Kidney capillary endothelial cell (primary cell): ENCODE measurements around the gene AGBL4.

Experiments used
- DNase-seq: peaks from one replicate; pipeline ENCODE4 v3.0.0-alpha.2; 2018; ENCODE audit warnings: low spot score

Gene AGBL4

DNA sequence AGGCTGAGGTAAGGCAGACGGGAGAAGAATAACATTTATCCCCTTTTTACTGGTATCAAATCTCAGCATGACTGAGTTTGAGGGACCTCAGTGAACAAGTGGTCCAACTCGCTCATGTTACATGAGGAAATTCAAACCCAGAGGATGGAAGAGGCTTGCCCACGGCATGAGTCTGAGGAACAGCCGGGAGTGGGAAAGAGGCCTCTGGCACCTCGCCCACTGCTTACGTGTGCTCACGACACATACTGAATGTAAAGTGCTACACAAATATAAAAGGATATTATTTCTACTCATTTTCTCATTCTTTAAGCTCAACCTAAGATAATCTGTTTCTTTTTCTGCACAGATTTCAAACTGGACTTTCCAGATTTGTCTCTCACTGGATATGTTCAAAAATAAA, 1261.8 kb downstream of the AGBL4 start:
- DNase-seq, result no peak

DNA sequence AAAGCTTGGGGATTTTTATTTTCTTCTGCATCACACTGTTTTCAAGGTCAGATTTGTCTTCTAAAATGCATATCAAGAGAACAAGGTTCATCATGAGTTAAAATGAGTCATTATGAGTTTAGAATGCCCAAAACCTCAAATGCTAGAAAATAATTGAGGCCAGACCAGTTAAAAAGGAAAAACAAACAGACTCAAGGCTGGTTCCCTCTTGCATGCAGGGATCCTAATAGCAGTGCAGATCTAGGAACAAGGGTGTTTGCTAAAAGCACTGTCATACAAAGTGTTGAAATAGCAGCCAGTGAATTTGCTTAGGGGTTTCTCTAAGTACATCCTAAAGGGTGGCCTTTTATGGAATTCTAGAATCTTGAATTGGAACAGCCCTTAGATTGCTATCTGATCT, 1262.3 kb downstream of the AGBL4 start:
- no peak for DNase-seq

DNA sequence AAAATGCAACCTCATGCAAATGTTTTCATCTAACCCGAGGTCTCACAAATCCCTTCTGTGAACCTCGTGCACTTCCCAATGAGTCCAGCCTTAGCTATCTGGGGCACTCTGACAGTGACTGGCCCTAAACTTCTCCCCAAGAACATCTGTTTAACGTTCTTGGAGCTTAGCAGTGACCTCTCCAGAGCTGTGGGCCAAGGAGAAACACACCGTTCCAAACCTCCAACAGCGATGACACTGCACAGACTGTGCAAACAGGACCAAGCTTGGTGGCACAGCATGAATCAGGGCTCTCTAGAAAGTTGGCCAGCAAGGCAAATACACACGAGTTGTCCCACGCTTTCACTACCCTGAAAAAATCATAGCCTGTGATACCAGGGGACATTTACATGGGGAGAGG, 1262.9 kb downstream of the AGBL4 start:
- no peak for DNase-seq

- no peak for DNase-seq
Measured at GRCh38 chr1:48758976-48759375, 1264.8 kb downstream of the AGBL4 start.

DNA sequence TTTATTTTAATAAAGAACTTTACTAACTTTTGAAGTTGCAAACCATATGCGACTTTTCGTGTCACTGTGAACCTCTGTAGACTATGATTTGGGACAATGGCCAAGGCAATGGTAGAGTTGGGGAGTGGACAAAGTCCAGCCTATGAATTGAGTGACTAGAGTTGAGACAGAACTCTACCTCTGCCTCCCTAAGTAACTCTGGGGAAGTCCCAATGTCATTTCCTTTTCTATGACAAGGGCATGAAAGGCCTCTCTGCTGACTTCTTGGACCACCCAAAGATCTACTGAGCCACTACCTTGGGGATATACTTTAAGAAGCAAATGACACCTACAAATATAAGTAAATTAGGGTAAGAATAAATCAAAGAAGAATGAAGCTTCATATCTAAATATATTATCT, 1266.4 kb downstream of the AGBL4 start:
- DNase-seq, result no peak

DNA sequence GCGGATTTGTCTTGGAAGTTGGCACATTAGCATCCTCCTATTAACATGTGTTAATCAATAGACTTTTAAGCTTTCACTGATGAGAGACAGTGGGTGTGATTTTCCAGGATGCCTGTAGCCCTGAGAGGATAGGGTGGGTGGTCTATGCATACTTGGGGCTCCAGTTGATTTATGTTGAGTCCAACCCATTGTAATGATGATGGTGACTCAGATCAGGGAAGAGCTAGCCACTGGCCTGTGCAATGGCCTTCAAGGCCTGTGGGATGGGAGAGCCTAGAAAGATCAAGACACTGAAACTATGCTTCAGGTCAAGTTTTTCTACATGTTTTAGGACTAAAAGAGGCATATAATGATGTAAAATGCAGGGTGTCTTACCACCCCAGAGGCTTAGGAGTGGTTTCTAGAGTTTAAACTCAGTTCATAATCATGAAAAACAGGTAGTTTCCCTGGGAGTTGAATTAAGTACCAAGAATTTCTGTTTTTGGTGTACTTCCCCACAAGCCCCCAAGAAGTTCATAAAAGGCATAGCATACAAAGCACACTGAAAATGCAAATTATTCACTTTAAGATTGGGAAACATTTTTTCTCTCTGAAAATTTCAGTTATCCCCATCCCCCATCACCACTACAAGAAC, 1267.0 kb downstream of the AGBL4 start:
- no peak for DNase-seq

GRCh38 chr1:48753293-48753692, 1270.5 kb downstream of the AGBL4 start:
- no peak for DNase-seq

DNA sequence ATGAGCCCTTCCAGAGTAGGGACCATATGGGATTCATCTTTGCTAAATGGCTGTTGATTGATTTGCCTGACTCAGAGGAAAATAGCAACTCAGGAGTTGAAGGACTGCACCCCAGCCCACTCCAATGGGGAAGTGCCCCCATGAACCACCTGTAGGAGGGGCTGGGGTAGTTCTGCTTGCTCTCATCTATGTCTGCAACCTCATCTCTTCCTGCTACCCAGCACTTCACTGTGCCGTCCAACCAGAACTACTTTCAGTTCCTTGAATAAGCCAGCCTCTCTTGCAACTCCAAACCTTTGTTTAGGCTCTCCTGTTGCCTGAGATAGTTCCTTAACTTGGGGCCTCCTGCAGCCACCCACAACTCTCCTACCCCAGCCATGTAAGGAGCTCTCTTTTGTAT, 1273.6 kb downstream of the AGBL4 start:
- DNase-seq, result no peak

GRCh38 chr1:48749068-48749467, 1274.7 kb downstream of the AGBL4 start:
- no peak for DNase-seq

DNA sequence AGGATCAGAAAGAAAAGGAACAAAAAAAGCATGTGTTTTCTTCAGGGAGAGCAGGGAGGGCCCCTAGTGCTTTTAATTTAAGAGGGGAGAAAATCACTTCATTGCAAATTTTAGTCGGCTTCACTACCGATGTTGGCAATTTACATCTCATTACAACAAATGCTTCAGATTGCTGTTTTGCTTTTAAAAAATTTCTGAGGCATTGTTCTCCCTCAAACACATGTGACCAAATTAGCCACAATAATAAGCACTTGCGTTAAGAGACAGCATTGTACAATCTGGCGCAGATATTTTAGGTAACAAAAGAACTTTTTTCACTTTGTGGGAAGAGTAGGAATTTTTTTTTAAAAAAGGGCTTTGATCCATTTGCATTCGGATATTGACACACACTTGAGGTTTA, 1276.8 kb downstream of the AGBL4 start:
- no peak for DNase-seq

DNA sequence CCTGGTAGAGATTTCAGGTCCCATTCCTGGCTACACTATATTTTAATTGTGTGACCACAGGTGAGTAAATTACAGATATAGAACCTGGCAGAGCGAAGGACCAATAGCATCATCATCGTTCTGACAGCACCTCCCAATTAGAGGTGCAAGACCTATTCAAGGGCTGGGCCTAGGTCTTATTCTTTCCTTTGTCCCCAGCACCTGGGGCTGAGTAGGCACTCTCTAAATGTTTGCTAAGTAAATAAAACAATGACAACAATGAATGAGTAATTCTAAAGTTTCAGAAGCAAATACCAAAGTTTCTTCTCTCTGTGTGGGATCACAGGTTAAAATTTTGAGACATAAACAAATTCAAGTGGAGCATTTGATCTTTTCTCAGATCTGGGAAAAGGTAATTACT, 1279.7 kb downstream of the AGBL4 start:
- DNase-seq, result no peak

DNA sequence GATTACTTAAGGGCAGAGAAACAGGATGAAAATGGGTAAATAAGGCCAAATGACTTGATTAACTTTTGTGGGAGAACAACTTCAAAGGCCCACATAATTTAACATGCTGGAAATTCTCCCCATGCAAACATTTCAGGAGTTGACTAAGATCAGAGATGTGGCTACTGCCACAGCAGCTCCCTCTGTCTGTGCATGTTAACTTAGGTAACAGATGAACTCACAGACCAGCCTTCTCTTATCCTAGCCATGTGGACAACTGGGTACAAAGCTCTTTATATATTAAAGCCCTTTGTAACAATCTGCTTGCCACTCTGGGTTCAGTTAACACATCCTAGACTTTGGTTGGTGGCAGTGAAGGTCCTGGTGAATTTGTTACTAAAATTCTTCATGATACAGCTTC, 1280.3 kb downstream of the AGBL4 start:
- no peak for DNase-seq

DNA sequence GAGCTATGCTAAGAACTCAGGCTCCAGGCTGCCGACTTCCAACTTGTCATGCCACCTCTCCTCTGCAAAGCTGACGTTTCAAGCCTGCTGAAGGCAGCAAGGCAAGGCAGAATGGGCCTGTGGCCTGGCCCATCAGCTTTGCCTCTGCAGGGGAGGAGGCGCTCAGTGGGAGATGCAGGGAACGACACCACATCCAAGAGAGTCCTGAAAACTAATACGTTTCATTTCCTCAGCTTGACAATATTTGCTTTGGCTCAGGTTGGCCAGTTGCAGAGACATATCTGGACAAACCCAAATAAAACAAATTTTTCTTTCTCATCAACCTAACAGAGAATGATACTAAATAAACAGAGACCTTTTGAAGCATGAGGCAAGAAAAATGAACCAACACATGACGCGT, 1282.4 kb downstream of the AGBL4 start:
- DNase-seq, result no peak

DNA sequence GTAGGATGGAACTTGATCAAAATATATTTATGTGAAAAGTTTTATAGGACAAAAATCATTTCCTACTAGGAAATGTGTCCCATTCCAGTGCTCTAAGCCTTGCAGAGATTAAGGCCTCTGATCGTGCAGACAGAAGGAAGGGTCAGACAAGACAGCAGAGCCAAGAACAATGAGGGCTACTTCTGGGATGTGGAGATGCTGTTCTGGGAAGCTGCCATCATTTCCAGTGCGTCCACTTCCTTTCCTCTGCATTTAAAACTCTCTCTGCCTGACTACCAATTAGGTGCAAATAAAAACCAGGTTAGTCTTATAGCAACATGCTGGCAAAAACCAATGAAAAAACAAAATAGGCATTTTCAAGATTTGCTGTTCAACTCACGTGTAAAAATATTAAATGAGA, 1283.1 kb downstream of the AGBL4 start:
- no peak for DNase-seq

GRCh38 chr1:48739091-48739490, 1284.7 kb downstream of the AGBL4 start:
- DNase-seq, result no peak

DNA sequence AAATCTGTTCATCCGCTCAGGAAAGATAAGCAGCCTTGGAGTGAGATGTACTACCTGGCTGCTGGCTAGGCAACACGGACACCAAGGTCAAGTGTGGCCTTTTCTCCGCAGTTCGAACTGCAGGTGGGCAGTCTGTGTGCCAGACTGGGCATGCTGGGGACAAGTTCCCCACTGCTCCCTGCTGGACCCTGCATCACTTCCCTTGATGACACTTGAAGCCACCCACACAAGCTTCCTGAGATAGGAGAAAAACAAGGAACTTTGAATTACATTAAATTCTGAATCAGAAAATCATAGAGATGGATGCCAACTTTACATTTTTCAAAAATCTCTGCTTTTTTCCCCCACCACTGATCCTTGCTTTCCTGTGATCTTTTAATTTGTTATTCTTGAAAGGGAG, 1285.4 kb downstream of the AGBL4 start:
- no peak for DNase-seq

- DNase-seq, result no peak
Measured at GRCh38 chr1:48735796-48736195, 1288.0 kb downstream of the AGBL4 start.

DNA sequence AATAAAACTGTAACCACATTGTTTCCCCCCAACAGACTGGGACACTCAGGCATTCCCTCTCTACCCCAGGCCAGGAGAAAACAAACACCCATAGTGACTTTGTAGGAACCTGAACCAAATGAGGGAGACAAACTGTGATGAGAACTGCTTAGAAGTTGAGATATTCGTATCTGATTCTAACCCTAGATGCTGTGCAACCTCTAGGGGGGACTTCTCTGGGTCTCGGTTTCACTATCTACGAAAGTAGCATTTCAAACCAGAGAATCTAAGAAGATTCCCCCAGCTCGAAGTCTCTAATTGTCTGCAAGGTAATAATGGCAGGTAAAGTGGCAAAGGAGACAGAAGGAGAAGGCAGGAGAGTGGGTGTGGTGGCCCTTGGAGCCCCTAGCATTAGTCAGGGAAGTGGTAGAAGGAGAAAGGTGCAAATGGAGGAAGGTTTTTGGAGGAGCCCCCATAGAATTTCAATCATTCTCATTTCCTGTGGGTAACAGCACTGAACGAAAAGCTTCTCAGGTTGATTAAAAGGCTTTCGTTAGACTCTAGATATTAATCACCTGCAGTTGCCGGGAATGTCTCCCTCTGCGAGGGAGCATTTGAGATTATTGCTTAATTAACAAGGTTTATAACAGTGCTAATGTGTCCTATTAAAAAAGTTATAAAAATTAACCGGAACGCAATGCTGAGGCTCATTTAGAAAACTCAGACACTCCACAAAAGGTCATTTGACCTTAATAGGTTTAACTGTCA, 1293.4 kb downstream of the AGBL4 start:
- DNase-seq, result no peak

DNA sequence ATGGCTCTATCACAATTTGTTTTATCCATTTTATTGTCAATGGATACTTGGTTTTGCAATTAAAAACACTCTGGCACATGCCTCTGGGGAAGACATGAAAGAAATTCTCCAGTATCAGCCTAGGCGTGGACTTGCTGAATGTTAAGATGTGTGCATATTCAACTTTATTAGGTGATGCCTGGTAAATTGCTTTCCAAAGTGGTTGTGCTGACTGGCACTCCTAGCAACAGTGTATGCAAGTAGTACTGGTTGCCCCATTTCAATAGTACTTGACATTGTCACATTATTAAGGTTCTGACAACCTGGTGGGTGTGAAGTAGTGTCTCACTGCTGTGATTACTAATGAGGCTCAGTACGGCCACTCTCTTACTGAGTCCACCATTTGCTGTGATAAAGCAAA, 1295.2 kb downstream of the AGBL4 start:
- DNase-seq, result no peak

DNA sequence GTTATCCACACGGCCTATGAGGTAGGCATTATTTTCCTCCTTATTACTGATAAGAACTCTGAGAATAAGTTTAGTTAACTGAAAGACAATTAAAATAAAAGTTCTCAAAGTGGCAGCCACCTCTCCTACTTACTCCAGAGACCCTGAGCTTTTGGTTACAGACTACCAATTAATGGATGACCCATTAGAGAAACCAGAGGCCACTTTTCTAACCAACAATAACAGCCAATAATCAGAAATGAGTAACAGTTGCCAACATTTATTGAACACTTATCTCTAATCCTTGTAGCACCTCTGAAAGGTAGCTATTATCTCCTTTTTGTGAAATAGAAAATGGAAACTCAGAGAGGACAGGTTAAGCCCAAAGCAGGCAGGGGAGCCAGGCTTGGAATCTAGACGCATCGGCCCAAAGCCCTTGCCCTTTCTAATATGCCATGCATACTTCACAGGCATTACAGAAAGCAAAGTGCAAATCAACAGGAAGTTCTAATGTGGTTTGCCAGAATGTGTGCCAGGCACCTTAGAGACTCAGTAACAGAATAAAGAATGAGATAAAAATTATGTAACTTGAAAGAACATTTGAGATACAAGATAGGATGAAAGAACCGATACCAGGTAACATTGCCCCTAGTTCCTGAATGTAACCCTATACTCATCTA, 1297.1 kb downstream of the AGBL4 start:
- no peak for DNase-seq

DNA sequence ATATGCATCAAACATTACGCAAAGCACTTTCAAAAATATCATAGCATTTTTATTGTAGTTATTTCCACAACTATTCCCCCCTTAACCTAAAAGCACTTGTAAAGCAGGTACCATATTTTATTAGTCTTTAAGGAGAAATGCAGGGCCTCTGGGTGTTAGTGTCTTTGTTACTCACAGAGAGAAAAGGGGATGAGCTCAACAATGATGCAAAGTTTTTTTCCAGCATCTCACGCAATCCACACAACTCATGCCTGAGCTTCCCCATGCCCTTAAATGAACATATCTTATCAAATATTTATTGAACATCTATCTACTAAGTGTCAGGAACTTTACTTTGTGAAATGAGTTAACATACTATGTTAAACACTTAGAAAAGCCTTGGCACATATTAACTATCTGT, 1297.6 kb downstream of the AGBL4 start:
- no peak for DNase-seq

GRCh38 chr1:48725341-48726046, 1298.3 kb downstream of the AGBL4 start:
- DNase-seq, result no peak

DNA sequence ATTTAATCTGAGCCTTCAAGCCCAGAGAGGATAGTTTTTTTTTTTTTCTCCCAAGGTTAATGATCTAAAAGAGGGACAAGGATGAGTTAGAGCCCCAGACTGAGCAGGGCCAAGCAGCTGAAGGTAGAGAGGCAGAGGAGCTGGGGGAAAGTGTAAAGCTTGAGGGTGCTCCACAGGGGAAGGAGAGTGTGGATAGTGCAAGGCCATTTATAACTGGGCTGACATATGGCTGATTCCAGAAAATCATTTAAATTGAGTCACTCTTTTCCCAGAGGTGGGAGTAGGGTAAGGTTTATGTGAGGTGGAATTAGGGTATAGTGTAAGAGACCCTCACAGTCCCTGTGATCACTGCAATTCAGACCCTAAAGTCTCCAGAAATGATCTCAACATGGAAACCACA, 1302.8 kb downstream of the AGBL4 start:
- no peak for DNase-seq
